Germinal center (tissue), 1 donor: ENCODE measurements around the gene CFAP57.

Experiments
- DNase-seq: peaks from one replicate; pipeline ENCODE4 v3.0.0; 2012; ENCODE audit warnings: mixed read lengths, low spot score

The CFAP57 gene

DNA sequence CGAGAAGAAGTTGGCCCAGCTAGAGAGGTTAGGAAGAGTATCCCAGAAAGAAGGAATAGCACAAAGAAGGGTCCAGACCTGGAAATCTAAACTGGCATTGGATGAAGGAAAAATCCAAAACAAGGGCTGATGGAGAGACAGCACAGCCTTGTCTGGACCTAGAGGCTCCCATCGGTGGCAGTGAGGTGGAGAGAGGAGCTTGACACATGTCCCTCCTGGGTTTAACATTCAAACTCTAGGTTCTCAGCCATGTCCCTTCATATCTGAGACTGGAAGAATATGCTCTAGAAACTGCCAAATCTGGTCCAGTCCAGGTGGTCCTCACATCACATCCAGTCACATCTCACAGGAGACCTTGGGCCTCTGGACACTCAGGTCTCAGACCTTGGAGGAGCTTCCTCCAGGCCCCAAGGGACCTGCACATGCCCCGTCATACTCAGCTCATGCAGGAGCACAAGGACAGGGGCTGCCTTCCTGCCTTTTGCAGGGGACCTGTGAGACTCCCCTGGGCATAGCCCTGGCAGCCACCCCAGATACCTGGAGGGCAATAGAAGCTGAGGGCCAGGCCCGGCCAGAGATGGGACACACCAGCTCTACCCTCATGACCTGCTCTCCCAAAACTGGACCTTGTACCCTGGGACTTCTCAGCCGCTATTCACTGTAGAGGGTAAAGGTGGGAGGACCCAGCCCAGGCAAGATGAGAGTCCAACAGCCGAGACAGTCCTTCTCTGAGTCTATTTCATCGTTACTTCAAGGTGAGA is 105.2 kb downstream of the CFAP57 start:
- no peak for DNase-seq

DNA sequence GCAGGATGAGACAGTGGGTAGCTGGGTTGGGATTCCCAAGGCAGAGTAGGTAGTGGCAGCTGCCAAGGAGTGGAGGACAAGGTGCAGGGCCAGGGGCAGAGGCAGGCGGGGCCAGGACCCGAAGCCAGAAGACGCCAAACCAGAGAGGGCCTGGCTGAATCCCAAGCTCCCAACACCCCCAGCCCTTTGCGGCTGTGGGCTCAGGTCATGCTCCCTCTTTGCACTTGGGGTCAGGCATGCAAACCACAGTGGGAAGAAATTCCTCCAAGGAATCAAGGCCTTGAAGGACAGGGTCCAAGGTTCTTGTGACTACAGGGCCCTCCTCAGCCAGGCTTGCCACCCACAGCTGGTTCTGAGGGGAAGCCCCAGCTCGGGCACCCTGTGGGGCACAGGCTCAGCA is 107.0 kb downstream of the CFAP57 start:
- no peak for DNase-seq

DNA sequence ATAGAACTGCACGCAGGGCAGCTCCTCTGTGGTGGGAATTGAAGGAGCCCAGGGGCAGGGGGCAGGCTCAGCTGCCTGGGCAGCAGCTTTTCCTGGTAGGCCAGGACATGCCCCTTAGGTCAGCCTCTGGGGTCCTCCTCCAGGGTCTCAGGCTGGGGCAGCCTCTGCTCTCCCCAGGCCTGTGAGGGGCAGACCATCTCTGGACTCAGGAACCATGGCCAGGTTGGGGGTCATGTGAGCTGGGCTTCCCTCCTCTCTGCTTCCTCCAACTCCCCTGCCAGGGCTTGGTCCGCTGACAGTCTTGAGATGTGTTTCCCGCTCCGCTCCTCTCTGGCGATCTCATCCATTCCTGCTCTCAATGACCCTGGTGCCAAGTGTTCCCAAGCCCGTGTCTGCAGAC is 107.5 kb downstream of the CFAP57 start:
- DNase-seq: no peak

GRCh38 chr1:43280692-43281091 is 108.6 kb downstream of the CFAP57 start:
- DNase-seq: no peak

- DNase-seq: no peak
Measured at GRCh38 chr1:43282220-43283195, 110.4 kb downstream of the CFAP57 start.

- no peak for DNase-seq
Measured at GRCh38 chr1:43284065-43284464, 111.9 kb downstream of the CFAP57 start.

DNA sequence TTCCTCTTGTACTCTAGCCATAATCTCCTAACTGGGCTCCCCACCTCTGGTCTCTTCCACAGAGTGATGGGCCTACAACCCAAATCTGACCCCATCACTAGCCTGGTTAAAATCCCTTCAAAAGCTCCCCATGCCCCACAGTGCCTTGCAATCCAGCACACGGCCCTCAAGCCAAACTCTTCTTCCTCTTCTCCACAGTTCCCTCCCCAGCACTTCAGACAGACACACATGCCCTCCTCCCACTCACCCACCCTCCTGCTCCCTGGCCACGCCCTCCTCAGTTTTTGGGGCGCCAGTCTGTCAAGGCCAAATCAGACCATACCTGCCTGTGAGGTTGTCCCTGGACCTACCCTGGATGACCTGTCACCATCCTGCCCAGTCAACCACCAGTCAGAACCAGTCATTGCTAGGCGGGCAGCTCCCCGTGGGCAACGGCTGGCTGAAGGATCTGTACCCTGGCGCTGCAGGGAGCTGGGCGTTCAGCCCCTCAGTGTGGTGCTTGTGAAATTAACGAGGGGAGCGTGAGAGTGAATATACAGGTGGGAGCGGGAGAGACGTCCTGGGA is 112.5 kb downstream of the CFAP57 start:
- DNase-seq: no peak

DNA sequence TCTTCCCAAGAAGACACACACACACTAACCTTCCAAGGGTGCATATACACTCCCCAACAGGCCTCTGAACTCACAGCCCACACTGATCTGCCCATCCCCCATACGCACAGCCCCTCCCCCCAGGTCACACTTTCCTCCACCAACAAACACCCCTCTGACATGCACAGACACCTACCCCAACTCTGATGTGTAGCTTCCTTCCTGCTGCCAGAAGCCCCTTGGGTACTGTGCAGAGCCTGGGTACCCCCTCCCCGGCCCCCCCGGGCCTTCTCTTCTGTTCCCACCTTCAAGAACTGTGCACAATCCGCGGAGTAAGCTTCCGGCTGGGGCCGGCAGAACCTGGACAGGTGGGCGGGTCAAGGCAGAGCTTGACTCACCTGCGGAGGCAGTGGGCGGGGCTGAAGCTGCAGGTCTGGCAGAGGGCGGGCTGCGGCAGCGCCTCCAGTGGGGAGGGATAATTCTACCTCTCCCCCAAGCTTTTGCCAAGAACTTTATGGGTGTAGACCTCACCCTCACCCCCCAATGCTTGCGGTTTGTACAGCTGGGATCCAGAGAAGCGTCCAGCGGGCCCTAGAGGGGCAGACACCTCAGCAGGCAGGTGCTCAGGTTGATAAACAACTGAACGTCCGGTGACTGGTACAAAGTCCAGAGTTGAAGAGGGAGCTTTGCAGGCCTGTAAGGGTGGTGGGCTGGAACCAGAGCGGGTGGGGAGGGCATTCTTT is 113.3 kb downstream of the CFAP57 start, which contains the start of gene C1orf210:
TSS of gene C1orf210 (minus strand) at position 313 of the 722 bp plus-strand sequence. CDS start 2,311 bp downstream, outside the sequence.
- DNase-seq: no peak

DNA sequence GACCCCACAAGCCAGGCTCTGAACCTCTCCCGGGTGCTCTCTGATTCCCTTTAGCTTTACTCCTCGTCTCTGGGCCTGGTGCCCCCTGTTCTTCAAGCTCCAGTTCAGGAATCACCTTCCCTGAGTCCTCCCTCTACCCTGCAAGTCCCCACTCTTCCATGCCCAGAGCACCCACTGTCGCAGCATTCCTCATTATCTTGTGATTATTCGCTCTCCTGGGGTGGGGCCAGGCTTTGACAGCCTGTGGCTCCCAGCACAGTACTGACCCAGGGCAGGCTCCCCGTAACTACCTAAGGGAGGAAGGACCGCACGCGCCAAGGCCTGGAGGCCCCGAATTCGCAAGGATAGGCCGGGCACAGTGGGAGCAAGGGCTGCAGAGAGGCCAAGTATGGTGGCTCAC is 114.0 kb downstream of the CFAP57 start:
- DNase-seq: no peak

- no peak for DNase-seq
Measured at GRCh38 chr1:43286533-43286932, 114.4 kb downstream of the CFAP57 start.

DNA sequence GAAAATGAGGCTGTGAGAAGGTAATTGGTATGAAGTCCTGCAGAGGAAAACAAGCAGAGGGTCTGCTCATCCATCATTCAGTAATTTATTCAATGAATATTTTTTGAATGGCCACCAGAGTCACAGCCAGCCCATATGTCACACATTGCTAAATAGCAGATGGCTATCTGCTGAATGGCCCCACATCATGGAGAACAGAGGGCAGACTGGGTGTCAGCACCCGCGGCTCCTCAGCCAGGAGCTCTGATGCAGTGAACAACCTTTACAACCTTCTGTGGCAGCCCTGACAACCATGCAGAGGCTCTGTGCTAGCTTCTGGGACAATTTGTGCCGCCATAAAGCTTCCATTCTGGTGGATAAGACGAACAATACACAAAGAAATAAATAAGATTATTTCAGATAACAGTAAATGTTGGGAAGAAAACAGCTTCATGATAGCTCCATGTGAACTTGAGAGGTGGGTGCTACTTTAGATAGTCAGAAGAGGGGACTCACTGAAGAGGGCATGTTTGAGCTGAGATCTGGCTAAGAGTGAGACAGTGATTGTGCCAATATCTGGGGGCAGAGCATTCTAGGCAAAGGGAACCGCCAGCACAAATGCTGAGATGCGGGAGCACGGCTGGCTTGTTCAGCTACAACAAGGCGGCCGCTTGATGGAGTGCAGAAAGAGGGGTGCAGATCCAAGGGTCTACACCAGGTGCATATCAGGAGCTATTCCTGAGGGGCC is 116.1 kb downstream of the CFAP57 start:
- no peak for DNase-seq

- no peak for DNase-seq
Measured at GRCh38 chr1:43288785-43289706, 116.9 kb downstream of the CFAP57 start.

- no peak for DNase-seq
Measured at GRCh38 chr1:43292216-43292615, 120.1 kb downstream of the CFAP57 start.

- no peak for DNase-seq
Measured at GRCh38 chr1:43292679-43293078, 120.5 kb downstream of the CFAP57 start.

DNA sequence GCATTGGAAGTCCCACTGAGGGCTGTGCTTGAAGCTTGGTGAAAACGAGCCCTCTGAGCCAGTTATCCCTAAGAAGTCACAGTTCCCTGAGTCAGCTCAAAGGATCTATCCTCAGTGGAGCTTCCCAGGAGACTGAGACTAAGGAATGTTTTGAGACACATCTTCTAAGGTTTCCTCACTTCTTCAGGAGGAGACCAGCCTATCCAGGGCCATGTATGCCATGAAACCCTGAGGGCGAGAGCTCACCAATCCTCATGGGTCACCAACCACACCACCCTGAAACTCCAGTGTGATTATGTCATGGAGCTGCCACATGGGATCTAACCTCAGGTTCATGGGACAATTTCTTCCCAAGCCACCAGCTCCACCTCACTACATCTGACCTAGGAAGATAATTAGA is 121.0 kb downstream of the CFAP57 start:
- DNase-seq: no peak

DNA sequence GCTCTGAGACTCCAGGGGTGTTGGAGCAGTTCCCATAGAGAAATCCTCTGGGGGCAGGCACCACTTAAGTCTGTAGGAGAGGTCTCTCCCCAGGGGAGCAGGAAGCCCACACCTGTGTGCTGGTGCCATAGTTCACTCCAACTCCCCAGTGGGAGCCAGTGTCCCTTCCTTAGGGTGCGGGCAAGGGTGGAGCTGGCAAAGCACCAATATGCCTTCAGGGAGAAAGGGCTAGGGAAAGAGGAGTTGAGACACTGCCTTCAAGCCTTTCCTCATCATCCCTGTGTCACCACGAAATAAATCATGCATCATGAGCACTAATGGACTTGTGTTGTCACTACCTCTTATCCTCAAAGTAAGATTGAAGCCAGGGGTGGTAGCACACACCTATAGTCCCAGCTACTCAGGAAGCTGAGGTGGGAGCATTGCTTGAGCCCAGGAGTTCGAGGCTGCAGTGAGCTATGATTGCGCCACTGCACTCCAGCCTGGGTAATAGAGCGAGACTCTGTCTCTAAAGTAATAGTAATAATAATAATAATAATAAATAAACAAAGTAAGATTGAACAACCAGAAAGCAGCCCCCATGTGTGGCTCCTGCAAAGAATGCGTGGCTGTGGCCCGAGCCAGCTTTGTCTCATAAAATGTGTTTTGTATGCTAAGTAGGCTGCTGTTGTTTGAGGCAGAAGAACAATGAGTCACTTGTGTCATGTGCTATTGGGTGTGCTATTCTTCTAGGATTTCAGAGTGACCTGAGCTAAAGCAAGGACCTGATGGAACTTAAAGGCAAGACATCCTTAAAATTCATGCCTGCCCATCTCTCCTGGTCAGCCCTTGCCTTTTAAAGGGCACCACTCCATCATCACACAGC is 122.0 kb downstream of the CFAP57 start:
- DNase-seq: no peak

DNA sequence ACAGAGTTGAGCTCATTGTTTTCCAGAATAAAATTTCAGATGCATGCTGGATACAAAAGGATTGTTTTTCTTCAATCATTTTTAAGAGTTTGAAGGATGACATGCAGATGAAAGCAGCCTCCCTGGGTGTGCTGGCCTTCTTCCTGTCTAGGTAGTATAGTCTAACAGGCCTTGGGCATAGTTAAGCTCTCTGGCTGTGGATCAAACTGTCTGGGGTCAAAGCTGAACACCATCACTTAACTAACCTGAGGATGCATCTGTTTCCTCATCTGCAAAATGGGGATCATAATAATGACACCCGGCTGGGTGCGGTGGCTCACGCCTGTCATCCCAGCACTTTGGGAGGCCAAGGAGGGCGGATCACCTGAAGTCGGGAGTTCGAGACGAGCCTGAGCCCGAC is 122.6 kb downstream of the CFAP57 start:
- no peak for DNase-seq

DNA sequence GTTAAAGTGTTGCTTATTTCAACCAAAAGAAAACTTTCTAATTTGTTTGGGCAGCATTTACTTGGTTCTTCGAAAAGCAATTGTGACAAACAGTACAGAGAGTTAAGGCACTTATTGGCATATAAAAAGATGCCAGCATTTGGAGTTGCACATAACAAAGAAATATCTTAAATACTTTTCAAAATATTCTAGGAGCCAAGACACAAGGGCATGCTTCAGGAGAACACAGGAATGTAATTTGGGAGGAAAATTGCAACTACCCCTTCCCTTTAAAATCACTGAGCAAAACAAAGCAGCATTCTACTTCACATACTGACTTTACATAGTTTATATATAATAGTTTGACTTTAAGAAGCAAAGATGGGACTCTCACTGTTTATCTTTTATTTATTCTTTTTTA is 124.1 kb downstream of the CFAP57 start:
- no peak for DNase-seq

DNA sequence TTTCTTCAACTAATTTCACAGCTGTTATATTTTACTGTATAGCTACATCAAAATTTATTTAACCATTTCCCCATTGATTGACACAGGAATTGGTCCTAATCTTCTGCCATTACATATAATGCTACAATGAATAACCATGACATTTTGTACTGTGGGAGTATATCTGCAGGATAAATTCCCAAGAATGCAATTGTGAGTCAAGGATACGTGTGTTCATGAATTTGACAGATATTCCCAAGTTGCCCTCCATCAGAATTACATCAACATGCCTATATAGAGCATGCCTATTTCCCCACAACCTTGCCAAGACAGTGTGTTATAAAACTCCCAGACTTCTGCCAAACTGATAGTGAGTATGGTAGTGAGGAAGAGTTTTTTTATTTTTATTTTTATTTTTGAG is 125.9 kb downstream of the CFAP57 start:
- DNase-seq: no peak
